Stimulated activated naive CD4-positive, alpha-beta T cell (primary cell): ENCODE results near the gene AOX1.
"Not testable (repeated sequence)": the region's sequence is repeated elsewhere in the genome, so short reads cannot be mapped to it uniquely, and the experiment has no call there.

Experiments
- DNase-seq, 6 experiments: peaks; one replicate each; lab custom pipeline; 2025; lab: John Stamatoyannopoulos, UW

The AOX1 gene

GRCh38 chr2:200700856-200701255, 115.0 kb downstream of the AOX1 start:
- no peak for DNase-seq

GRCh38 chr2:200702044-200702443, 116.2 kb downstream of the AOX1 start:
- DNase-seq: no peak

GRCh38 chr2:200702646-200703118, 116.9 kb downstream of the AOX1 start:
- peak in 1 of 6 experiments; percentile 20 for DNase-seq

- DNase-seq: peak in 2 of 6 experiments; percentile 5 to 18
Measured at GRCh38 chr2:200703127-200703925, 117.5 kb downstream of the AOX1 start.

GRCh38 chr2:200703926-200704637, 118.3 kb downstream of the AOX1 start:
- no peak for DNase-seq

GRCh38 chr2:200705305-200706041, 119.7 kb downstream of the AOX1 start:
- no peak for DNase-seq

GRCh38 chr2:200708943-200709342, 123.1 kb downstream of the AOX1 start:
- DNase-seq: no peak

GRCh38 chr2:200713003-200713703, 127.3 kb downstream of the AOX1 start:
- DNase-seq: peak; percentile 77 to 95 (median 90)

- DNase-seq: peak in 1 of 6 experiments; percentile 4
Measured at GRCh38 chr2:200713704-200714064, 127.9 kb downstream of the AOX1 start.

GRCh38 chr2:200715014-200715413, 129.2 kb downstream of the AOX1 start:
- not testable (repeated sequence) for DNase-seq

GRCh38 chr2:200716386-200716785, 130.6 kb downstream of the AOX1 start:
- DNase-seq: no peak
